HL-60 (cell line): Measurements from ENCODE around the gene RGMB.

Experiments used
- DNase-seq, 2 experiments: peaks; one replicate each; pipeline ENCODE4 v3.0.0-alpha.2; 2010 to 2020; ENCODE audit warnings: low read depth in 1 of 2, low spot score in 1 of 2
- H3K27ac ChIP-seq: fragments of 250-450 bp; sonication (Bioruptor Pico); replicated peaks from 2 replicates; pipeline ENCODE4 v1.5.1; 2020; ENCODE audit warnings: mild to moderate bottlenecking, moderate library complexity
- H3K27me3 ChIP-seq: fragments of 250-450 bp; sonication (Bioruptor Pico); 2 replicates; pipeline ENCODE4 v1.5.1; 2021; ENCODE audit warnings: mild to moderate bottlenecking, moderate library complexity; ENCODE audit not compliant: insufficient read depth, poor library complexity, severe bottlenecking
- H3K4me3 ChIP-seq: replicated peaks from 2 replicates; pipeline ENCODE4 v1.5.1; 2011; ENCODE audit warnings: mild to moderate bottlenecking, control low read depth, low read length; ENCODE audit not compliant: insufficient read depth
- GABPA ChIP-seq: IDR thresholded peaks from 2 replicates; pipeline ENCODE4 v1.6.1; 2012; ENCODE audit warnings: low read depth
- POLR2AphosphoS5 ChIP-seq: IDR thresholded peaks from 2 replicates; pipeline ENCODE4 v1.6.1; 2012; ENCODE audit warnings: low read depth
- SPI1 ChIP-seq: IDR thresholded peaks from 2 replicates; pipeline ENCODE4 v1.6.1; 2012; ENCODE audit warnings: low read depth, mild to moderate bottlenecking, borderline replicate concordance
- TF ChIP-seq, protein P1 (sequence below): IDR thresholded peaks from 2 replicates; pipeline ENCODE4 v1.6.1; 2012; ENCODE audit warnings: low read depth; ENCODE audit not compliant: insufficient replicate concordance
- TF ChIP-seq, protein P2 (sequence below): IDR thresholded peaks from one replicate; pipeline ENCODE4 v1.5.1; 2011; ENCODE audit warnings: low read length, control low read depth, inconsistent platforms; ENCODE audit not compliant: insufficient read depth

Gene RGMB

DNA sequence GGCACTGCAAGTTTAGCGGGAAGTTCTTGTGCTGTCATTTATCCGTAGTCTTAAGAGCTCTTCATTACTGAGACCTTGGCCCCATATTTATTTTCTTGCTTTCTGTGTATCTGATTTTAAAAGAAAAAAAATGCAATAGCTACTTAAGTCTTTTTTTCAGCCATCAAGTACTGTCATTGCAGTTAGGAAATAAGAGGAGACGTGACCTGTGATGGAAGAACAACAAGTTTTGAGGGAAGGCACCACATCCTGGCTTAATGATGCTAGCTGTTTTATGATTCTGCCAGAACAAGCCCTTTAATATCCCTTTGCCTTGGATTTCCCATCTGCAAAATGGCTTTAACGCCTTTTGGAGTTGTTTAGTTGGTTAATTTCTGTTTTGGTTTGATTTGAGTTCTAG is 3.8 kb downstream of the RGMB start:
- DNase-seq, result no peak
- H3K27me3 ChIP-seq, result peaks cover 20% of the 10 kb centered on the region
- no peak overlapping the region for H3K4me3 ChIP-seq
- TF ChIP-seq, protein P1, sequence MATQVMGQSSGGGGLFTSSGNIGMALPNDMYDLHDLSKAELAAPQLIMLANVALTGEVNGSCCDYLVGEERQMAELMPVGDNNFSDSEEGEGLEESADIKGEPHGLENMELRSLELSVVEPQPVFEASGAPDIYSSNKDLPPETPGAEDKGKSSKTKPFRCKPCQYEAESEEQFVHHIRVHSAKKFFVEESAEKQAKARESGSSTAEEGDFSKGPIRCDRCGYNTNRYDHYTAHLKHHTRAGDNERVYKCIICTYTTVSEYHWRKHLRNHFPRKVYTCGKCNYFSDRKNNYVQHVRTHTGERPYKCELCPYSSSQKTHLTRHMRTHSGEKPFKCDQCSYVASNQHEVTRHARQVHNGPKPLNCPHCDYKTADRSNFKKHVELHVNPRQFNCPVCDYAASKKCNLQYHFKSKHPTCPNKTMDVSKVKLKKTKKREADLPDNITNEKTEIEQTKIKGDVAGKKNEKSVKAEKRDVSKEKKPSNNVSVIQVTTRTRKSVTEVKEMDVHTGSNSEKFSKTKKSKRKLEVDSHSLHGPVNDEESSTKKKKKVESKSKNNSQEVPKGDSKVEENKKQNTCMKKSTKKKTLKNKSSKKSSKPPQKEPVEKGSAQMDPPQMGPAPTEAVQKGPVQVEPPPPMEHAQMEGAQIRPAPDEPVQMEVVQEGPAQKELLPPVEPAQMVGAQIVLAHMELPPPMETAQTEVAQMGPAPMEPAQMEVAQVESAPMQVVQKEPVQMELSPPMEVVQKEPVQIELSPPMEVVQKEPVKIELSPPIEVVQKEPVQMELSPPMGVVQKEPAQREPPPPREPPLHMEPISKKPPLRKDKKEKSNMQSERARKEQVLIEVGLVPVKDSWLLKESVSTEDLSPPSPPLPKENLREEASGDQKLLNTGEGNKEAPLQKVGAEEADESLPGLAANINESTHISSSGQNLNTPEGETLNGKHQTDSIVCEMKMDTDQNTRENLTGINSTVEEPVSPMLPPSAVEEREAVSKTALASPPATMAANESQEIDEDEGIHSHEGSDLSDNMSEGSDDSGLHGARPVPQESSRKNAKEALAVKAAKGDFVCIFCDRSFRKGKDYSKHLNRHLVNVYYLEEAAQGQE, result no peak
- TF ChIP-seq SPI1 (no peak), GABPA (no peak), POLR2AphosphoS5 (no peak)
- TF ChIP-seq, protein P2, sequence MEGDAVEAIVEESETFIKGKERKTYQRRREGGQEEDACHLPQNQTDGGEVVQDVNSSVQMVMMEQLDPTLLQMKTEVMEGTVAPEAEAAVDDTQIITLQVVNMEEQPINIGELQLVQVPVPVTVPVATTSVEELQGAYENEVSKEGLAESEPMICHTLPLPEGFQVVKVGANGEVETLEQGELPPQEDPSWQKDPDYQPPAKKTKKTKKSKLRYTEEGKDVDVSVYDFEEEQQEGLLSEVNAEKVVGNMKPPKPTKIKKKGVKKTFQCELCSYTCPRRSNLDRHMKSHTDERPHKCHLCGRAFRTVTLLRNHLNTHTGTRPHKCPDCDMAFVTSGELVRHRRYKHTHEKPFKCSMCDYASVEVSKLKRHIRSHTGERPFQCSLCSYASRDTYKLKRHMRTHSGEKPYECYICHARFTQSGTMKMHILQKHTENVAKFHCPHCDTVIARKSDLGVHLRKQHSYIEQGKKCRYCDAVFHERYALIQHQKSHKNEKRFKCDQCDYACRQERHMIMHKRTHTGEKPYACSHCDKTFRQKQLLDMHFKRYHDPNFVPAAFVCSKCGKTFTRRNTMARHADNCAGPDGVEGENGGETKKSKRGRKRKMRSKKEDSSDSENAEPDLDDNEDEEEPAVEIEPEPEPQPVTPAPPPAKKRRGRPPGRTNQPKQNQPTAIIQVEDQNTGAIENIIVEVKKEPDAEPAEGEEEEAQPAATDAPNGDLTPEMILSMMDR, result no peak
- no peak overlapping the region for H3K27ac ChIP-seq

- no peak for DNase-seq
These were observed 5.9 kb downstream of the RGMB start for GRCh38 chr5:98779264-98779877.

GRCh38 chr5:98780390-98780789 is 6.9 kb downstream of the RGMB start:
- TF ChIP-seq, protein P1, result no peak
- no peak for TF ChIP-seq SPI1
- no peak for TF ChIP-seq GABPA
- TF ChIP-seq, protein P2, result no peak
- no peak for TF ChIP-seq POLR2AphosphoS5
- no peak for DNase-seq
- H3K4me3 ChIP-seq, result no peak overlapping the region
- H3K27ac ChIP-seq, result no peak overlapping the region
- H3K27me3 ChIP-seq, result no peaks in the 10 kb centered on the region

More at GRCh38 chr5:98779264-98779877, 5.9 kb downstream of the RGMB start:
- TF ChIP-seq SPI1, result no peak
- TF ChIP-seq, protein P2, result no peak
- TF ChIP-seq, protein P1, result no peak
- no peak for TF ChIP-seq POLR2AphosphoS5
- no peak for TF ChIP-seq GABPA
- Histone ChIP-seq H3K27ac (no peak overlapping the region), H3K4me3 (no peak overlapping the region), H3K27me3 (peaks cover 8% of the 10 kb centered on the region)
